SHP77 treated with DMSO at 0.1 percent for 48 hours (cell line): ENCODE measurements around the gene KNCN.

Experiments
- DNase-seq: peaks from one replicate; lab custom pipeline; 2025; lab: John Stamatoyannopoulos, UW

The KNCN gene

GRCh38 chr1:46543761-46544560 is 7.5 kb downstream of the KNCN start:
- no peak for DNase-seq

GRCh38 chr1:46543382-46543760 is 8.1 kb downstream of the KNCN start:
- DNase-seq: no peak

GRCh38 chr1:46539972-46540371 is 11.5 kb downstream of the KNCN start:
- no peak for DNase-seq

GRCh38 chr1:46538147-46538546 is 13.3 kb downstream of the KNCN start:
- no peak for DNase-seq

- DNase-seq: no peak
Measured at GRCh38 chr1:46537651-46538050, 13.8 kb downstream of the KNCN start.

GRCh38 chr1:46536527-46536926 is 14.9 kb downstream of the KNCN start:
- no peak for DNase-seq

- no peak for DNase-seq
Measured at GRCh38 chr1:46535063-46535462, 16.4 kb downstream of the KNCN start.

GRCh38 chr1:46533179-46533864 is 18.1 kb downstream of the KNCN start:
- no peak for DNase-seq

GRCh38 chr1:46532498-46533178 is 18.8 kb downstream of the KNCN start:
- no peak for DNase-seq

- no peak for DNase-seq
Measured at GRCh38 chr1:46532095-46532494, 19.4 kb downstream of the KNCN start.

GRCh38 chr1:46530791-46531409 is 20.5 kb downstream of the KNCN start:
- no peak for DNase-seq

GRCh38 chr1:46530311-46530710 is 21.1 kb downstream of the KNCN start:
- DNase-seq: no peak

GRCh38 chr1:46529031-46529630 is 22.3 kb downstream of the KNCN start:
- DNase-seq: no peak

- no peak for DNase-seq
Measured at GRCh38 chr1:46528297-46528955, 23.0 kb downstream of the KNCN start.

- no peak for DNase-seq
Measured at GRCh38 chr1:46527474-46528296, 23.8 kb downstream of the KNCN start.

GRCh38 chr1:46526691-46527291 is 24.7 kb downstream of the KNCN start:
- DNase-seq: no peak

- DNase-seq: no peak
Measured at GRCh38 chr1:46526013-46526690, 25.3 kb downstream of the KNCN start.

GRCh38 chr1:46525253-46525983 is 26.0 kb downstream of the KNCN start:
- no peak for DNase-seq

GRCh38 chr1:46524843-46525242 is 26.6 kb downstream of the KNCN start:
- no peak for DNase-seq
